Right renal pelvis (tissue), 4 donors: Measurements from ENCODE around the gene CCDC146. TPM values are rescaled to one million over a fixed set of nuclear protein-coding genes. Genes with fewer than 3 reads are reported as not detected.
"Not testable (repeated sequence)": the region's sequence is repeated elsewhere in the genome, so short reads cannot be mapped to it uniquely, and the experiment has no call there.

Experiments used
- DNase-seq, 4 donors: peaks; one replicate each; pipeline ENCODE4 v3.0.0-alpha.2; 2013; ENCODE audit warnings: low read depth in 4 of 4, low spot score in 3 of 4, missing footprints in 1 of 4
- polyA plus RNA-seq, 4 donors: library from polyadenylated mRNA; unstranded; fragments of 120-200 nt; gene quantifications; one replicate each; pipeline ENCODE4 v1.2.1, GENCODE V29; 2013; ENCODE audit not compliant: insufficient read length in 4 of 4

Gene CCDC146
- polyA plus RNA-seq, 4 donors: 16.7 to 24.8 (median 22.5) TPM

GRCh38 chr7:77199013-77199966 is 76.9 kb downstream of the CCDC146 start, which contains the start of gene FGL2:
TSS of gene FGL2 (minus strand) at chr7:77199819. CDS start at chr7:77199793, 26 bp downstream.
- DNase-seq: no peak

GRCh38 chr7:77200542-77200941 is 78.1 kb downstream of the CCDC146 start:
- DNase-seq: no peak

- DNase-seq: no peak
Observed at GRCh38 chr7:77202481-77202976, 80.1 kb downstream of the CCDC146 start.

GRCh38 chr7:77205706-77206105 is 83.3 kb downstream of the CCDC146 start:
- DNase-seq: no peak

- no peak for DNase-seq
Observed at GRCh38 chr7:77208416-77208815, 86.0 kb downstream of the CCDC146 start.

- DNase-seq: no peak
Observed at GRCh38 chr7:77209479-77210139, 87.2 kb downstream of the CCDC146 start.

- DNase-seq: no peak
Observed at GRCh38 chr7:77216181-77216845, 93.9 kb downstream of the CCDC146 start.

GRCh38 chr7:77217474-77218185 is 95.2 kb downstream of the CCDC146 start:
- no peak for DNase-seq

- not testable (repeated sequence) for DNase-seq
Observed at GRCh38 chr7:77219701-77220331, 97.4 kb downstream of the CCDC146 start.

- no peak for DNase-seq
Observed at GRCh38 chr7:77222065-77222464, 99.7 kb downstream of the CCDC146 start.

GRCh38 chr7:77222819-77223218 is 100.4 kb downstream of the CCDC146 start:
- DNase-seq: no peak

GRCh38 chr7:77223261-77223660 is 100.8 kb downstream of the CCDC146 start:
- DNase-seq: no peak

GRCh38 chr7:77226357-77226839 is 104.0 kb downstream of the CCDC146 start:
- DNase-seq: no peak

- not testable (repeated sequence) for DNase-seq
Observed at GRCh38 chr7:77228795-77229194, 106.4 kb downstream of the CCDC146 start.

- no peak for DNase-seq
Observed at GRCh38 chr7:77232467-77232866, 110.1 kb downstream of the CCDC146 start.

- DNase-seq: no peak
Observed at GRCh38 chr7:77235276-77235675, 112.9 kb downstream of the CCDC146 start.

GRCh38 chr7:77238703-77239136 is 116.3 kb downstream of the CCDC146 start:
- DNase-seq: no peak

GRCh38 chr7:77239471-77239870 is 117.1 kb downstream of the CCDC146 start:
- DNase-seq: no peak

- DNase-seq: no peak
Observed at GRCh38 chr7:77242068-77242467, 119.7 kb downstream of the CCDC146 start.

GRCh38 chr7:77242554-77242953 is 120.1 kb downstream of the CCDC146 start:
- DNase-seq: no peak
